Femur (tissue), 1 donor: ENCODE data around the gene PTGR3.

ENCODE experiments used
- DNase-seq: peaks from one replicate; pipeline ENCODE4 v3.0.0-alpha.2; 2017

Gene PTGR3

GRCh38 chr18:75165926-75166325 is 43.0 kb downstream of the PTGR3 start:
- no peak for DNase-seq

GRCh38 chr18:75164479-75164878 is 44.5 kb downstream of the PTGR3 start:
- DNase-seq: no peak

- no peak for DNase-seq
These were observed 45.2 kb downstream of the PTGR3 start for GRCh38 chr18:75163736-75164135.

GRCh38 chr18:75162978-75163377 is 46.0 kb downstream of the PTGR3 start:
- no peak for DNase-seq

GRCh38 chr18:75162467-75162866 is 46.5 kb downstream of the PTGR3 start:
- no peak for DNase-seq

- DNase-seq: no peak
These were observed 47.5 kb downstream of the PTGR3 start for GRCh38 chr18:75161256-75162028.

- peak; percentile 31 for DNase-seq
These were observed 48.6 kb downstream of the PTGR3 start for GRCh38 chr18:75160364-75160763.

GRCh38 chr18:75159646-75160356 is 49.1 kb downstream of the PTGR3 start:
- no peak for DNase-seq

- no peak for DNase-seq
These were observed 49.8 kb downstream of the PTGR3 start for GRCh38 chr18:75159238-75159518.
